Measurements from ENCODE around the gene THSD4.

DNA sequence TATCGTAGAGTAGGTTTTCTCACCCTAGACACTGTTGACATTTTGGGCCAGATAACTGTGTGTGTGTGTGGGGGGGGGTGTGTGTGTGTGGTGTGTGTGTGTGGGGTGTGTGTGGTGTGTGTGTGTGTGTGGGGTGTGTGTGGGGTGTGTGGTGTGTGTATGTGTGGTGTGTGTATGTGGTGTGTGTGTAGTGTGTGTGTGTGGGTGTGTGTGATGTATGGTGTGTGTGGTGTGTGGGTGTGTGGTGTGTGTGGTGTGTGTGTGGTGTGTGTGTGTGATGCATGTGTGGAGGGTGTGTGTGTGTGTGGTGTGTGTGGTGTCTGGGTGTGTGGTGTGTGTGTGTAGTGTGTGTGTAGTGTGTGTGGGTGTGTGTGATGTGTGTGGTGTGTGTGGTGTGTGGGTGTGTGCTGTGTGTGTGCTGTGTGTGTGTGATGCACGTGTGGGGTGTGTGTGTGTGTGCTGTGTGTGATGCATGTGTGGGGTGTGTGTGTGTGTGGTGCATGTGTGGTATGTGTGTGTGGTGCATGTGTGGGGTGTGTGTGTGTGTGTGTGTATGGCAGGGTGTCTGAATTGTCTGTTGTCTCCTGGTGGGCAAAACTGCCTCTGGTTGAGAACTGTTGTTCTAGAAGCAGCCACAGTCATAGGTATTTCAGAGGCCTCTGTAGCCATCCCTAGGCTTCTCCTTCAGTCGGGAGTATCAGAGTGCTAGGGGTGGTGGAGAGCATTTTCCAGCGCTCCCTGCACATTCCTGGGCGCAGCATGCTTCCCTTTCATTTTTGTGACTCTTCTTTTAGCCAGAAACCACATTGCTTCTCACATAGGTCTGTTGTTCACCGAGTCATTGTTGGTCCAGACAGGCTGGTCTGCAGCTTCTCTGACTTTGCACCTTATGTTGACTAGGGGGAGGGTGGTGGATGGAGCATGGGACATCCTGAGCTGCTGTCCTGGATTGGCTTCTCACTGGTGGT is 84.4 kb downstream of the THSD4 start:
- TF ChIP-seq CTCF (IDR thresholded peaks at IDR 0.05) (no peak), POLR2A (IDR thresholded peaks at IDR 0.05) (no peak)

Measured in sigmoid colon (tissue), 3 donors.